Endodermal cell (in vitro differentiated cells): Measurements from ENCODE around the gene SIN3A. TPM values are rescaled to one million over a fixed set of nuclear protein-coding genes. Genes with fewer than 3 reads are reported as not detected.
A peak's percentile ranks its signal among the peaks of the same experiment; 100 is the strongest.

Experiments
- DNase-seq: peaks from one replicate; pipeline ENCODE4 v3.0.0-alpha.2; 2017
- H3K27ac ChIP-seq: 2 replicates; pipeline ENCODE4 v1.5.1; 2013; ENCODE audit warnings: mild to moderate bottlenecking, low read depth, low read length, moderate library complexity
- H3K27me3 ChIP-seq: 2 replicates; pipeline ENCODE4 v1.6.1; 2013; ENCODE audit warnings: mild to moderate bottlenecking, low read length, moderate library complexity; ENCODE audit not compliant: insufficient read depth, control insufficient read depth, poor library complexity, severe bottlenecking
- H3K36me3 ChIP-seq: 2 replicates; pipeline ENCODE4 v1.7.0; 2013; ENCODE audit warnings: mild to moderate bottlenecking, low read length, moderate library complexity; ENCODE audit not compliant: control insufficient read depth, insufficient read depth
- H3K4me1 ChIP-seq: one replicate; pipeline ENCODE4 v1.7.0; 2013; ENCODE audit warnings: low read length; ENCODE audit not compliant: control insufficient read depth, insufficient read depth
- H3K4me3 ChIP-seq: 2 replicates; pipeline ENCODE4 v1.5.1; 2013; ENCODE audit warnings: mild to moderate bottlenecking, low read length, moderate library complexity
- H3K9ac ChIP-seq: 2 replicates; pipeline ENCODE4 v1.6.1; 2013; ENCODE audit warnings: mild to moderate bottlenecking, low read length, moderate library complexity; ENCODE audit not compliant: poor library complexity, severe bottlenecking; ENCODE audit errors: extremely low read depth
- H3K9me3 ChIP-seq: 2 replicates; pipeline ENCODE4 v1.6.1; 2013; ENCODE audit warnings: mild to moderate bottlenecking, low read length, moderate library complexity; ENCODE audit not compliant: control insufficient read depth
- H3K27ac Mint-ChIP-seq: 2 replicates; pipeline ENCODE4 v1.8.0; 2020; ENCODE audit warnings: mixed read lengths
- H3K27me3 Mint-ChIP-seq: 2 replicates; pipeline ENCODE4 v1.8.0; 2021; ENCODE audit warnings: mild to moderate bottlenecking, mixed read lengths; ENCODE audit not compliant: insufficient read depth
- H3K36me3 Mint-ChIP-seq: 2 replicates; pipeline ENCODE4 v1.8.0; 2020; ENCODE audit warnings: low read depth, mixed read lengths
- H3K4me1 Mint-ChIP-seq: 2 replicates; pipeline ENCODE4 v1.8.0; 2020; ENCODE audit warnings: mixed read lengths
- H3K4me3 Mint-ChIP-seq: 2 replicates; pipeline ENCODE4 v1.8.0; 2020; ENCODE audit warnings: mild to moderate bottlenecking, moderate library complexity, mixed read lengths
- H3K9me3 Mint-ChIP-seq: 2 replicates; pipeline ENCODE4 v1.8.0; 2020; ENCODE audit warnings: mild to moderate bottlenecking, mixed read lengths
- CTCF ChIP-seq: fragments of 200-600 bp; sonication (generic); conservative IDR thresholded peaks from 2 replicates; pipeline ENCODE4 v1.5.0; 2021; ENCODE audit warnings: antibody characterized with exemption, mild to moderate bottlenecking
- WGBS, 2 experiments: methylation state at CpG; one replicate each; pipeline versions ENCODE4 v1.1.5 to v1.1.7; 2013; ENCODE audit warnings: missing lambda C conversion rate in 2 of 2, mixed read lengths in 1 of 2; ENCODE audit not compliant: insufficient coverage in 1 of 2, insufficient read length in 1 of 2; 5-methylcytosine and 5-hydroxymethylcytosine counted together
- total RNA-seq, 2 donors: library from RNA; stranded (reverse); fragmentation: NEBNext Ultra II Directional in 1 of 2; extraction: Animal tissue kit (Norgen Biotek cat#: 25700) in 1 of 2; gene quantifications; 2 replicates in 1 of 2; 3 replicates in 1 of 2; pipeline ENCODE4 v1.2.1, GENCODE V29; 2021

Gene SIN3A
- total RNA-seq, 2 donors from 2014 or later, result 119 to 123 TPM

- 87 to 92% methylated on average over 5 to 10 of the region's 10 CpGs for WGBS, 2 experiments
- Mint-ChIP-seq H3K4me3 (no peak overlapping the region), H3K27ac (no peak overlapping the region), H3K36me3 (no peaks in the 10 kb centered on the region), H3K4me1 (no peaks in the 10 kb centered on the region), H3K9me3 (no peaks in the 10 kb centered on the region), H3K27me3 (peaks cover 3% of the 10 kb centered on the region)
- peak; percentile 41 for TF ChIP-seq CTCF
- H3K9me3 ChIP-seq, result no peaks in the 10 kb centered on the region
- H3K4me1 ChIP-seq, result no peaks in the 10 kb centered on the region
- no peak for DNase-seq
- no peak overlapping the region for H3K27ac ChIP-seq
- no peak overlapping the region for H3K4me3 ChIP-seq
- H3K9ac ChIP-seq, result no peak overlapping the region
- H3K36me3 ChIP-seq, result no peaks in the 10 kb centered on the region
- H3K27me3 ChIP-seq, result no peaks in the 10 kb centered on the region
Observed at GRCh38 chr15:75328493-75329314, 122.8 kb downstream of the SIN3A start.

GRCh38 chr15:75327491-75327890 is 124.0 kb downstream of the SIN3A start:
- 82 to 93% methylated on average over 2 to 3 of the region's 3 CpGs for WGBS, 2 experiments
- no peaks in the 10 kb centered on the region for H3K9me3 Mint-ChIP-seq
- H3K4me1 ChIP-seq, result no peaks in the 10 kb centered on the region
- H3K4me3 ChIP-seq, result no peak overlapping the region
- H3K27ac Mint-ChIP-seq, result no peak overlapping the region
- H3K9me3 ChIP-seq, result no peaks in the 10 kb centered on the region
- H3K9ac ChIP-seq, result no peak overlapping the region
- H3K36me3 Mint-ChIP-seq, result no peaks in the 10 kb centered on the region
- no peak overlapping the region for H3K27ac ChIP-seq
- H3K27me3 Mint-ChIP-seq, result peaks cover 6% of the 10 kb centered on the region
- H3K4me3 Mint-ChIP-seq, result no peak overlapping the region
- H3K27me3 ChIP-seq, result no peaks in the 10 kb centered on the region
- no peaks in the 10 kb centered on the region for H3K36me3 ChIP-seq
- TF ChIP-seq CTCF, result no peak
- no peak for DNase-seq
- H3K4me1 Mint-ChIP-seq, result no peaks in the 10 kb centered on the region

- WGBS, 2 experiments, result 82 to 90% methylated on average over 3 to 4 of the region's 4 CpGs
- H3K4me1 Mint-ChIP-seq, result no peaks in the 10 kb centered on the region
- no peaks in the 10 kb centered on the region for H3K4me1 ChIP-seq
- peaks cover 8% of the 10 kb centered on the region for H3K27me3 Mint-ChIP-seq
- no peak overlapping the region for H3K27ac ChIP-seq
- H3K4me3 Mint-ChIP-seq, result no peak overlapping the region
- no peaks in the 10 kb centered on the region for H3K36me3 Mint-ChIP-seq
- H3K9me3 Mint-ChIP-seq, result no peaks in the 10 kb centered on the region
- no peaks in the 10 kb centered on the region for H3K36me3 ChIP-seq
- DNase-seq, result peak; percentile 56
- H3K9me3 ChIP-seq, result no peaks in the 10 kb centered on the region
- peak; percentile 41 for TF ChIP-seq CTCF
- no peak overlapping the region for H3K4me3 ChIP-seq
- no peak overlapping the region for H3K9ac ChIP-seq
- no peaks in the 10 kb centered on the region for H3K27me3 ChIP-seq
- H3K27ac Mint-ChIP-seq, result no peak overlapping the region
Observed at GRCh38 chr15:75327005-75327404, 124.5 kb downstream of the SIN3A start.
